K562 (cell line): ENCODE data around the gene CEMIP. TPM values are rescaled to one million over a fixed set of nuclear protein-coding genes. Genes with fewer than 3 reads are reported as not detected.

Experiments
- ATAC-seq: fragments of 200-7000 bp; cut with Tn5 transposase; 3 replicates; pipeline ENCODE4 v1.9.1; 2020; ENCODE audit warnings: moderate library complexity
- BruUV-seq: library from RNA; stranded (reverse); fragments of 400-500 nt; replicated peaks from 2 replicates; lab custom pipeline; 2021; lab: Mats Ljungman, UMichigan
- CTCF ChIA-PET: fragments of 300-600 bp; formaldehyde crosslinking; extraction: SDS; loops from one replicate; lab custom pipeline; 2021; ENCODE audit warnings: low intra/inter-chr PET ratio; lab: Yijun Ruan, JAX
- POLR2A ChIA-PET: fragments of 300-600, 350-650 bp; sonication (Branson Sonifier 250); formaldehyde crosslinking; extraction: SDS; loops from one replicate; lab custom pipeline; 2021; ENCODE audit warnings: antibody characterized with exemption, inconsistent platforms; lab: Yijun Ruan, JAX
- DNase-seq, 4 experiments: peaks; one replicate each; pipeline versions ENCODE4 v3.0.0 to v3.0.0-alpha.2; 2011 to 2018; ENCODE audit warnings: low spot score in 3 of 4, mixed read lengths in 3 of 4; ENCODE audit errors: extremely low read depth in 1 of 4
- FAIRE-seq: peaks from 2 replicates; lab custom pipeline; 2011; peaks lifted over from hg19 to GRCh38; lab: Jason Lieb, UNC
- H2AFZ ChIP-seq: 2 replicates; pipeline ENCODE4 v1.6.0; 2011; ENCODE audit warnings: low read depth, low read length, control low read depth, inconsistent platforms
- H3K27ac ChIP-seq: fragments of 200-600 bp; 3 replicates; pipeline ENCODE4 v1.8.0; 2011; ENCODE audit warnings: low read depth, mild to moderate bottlenecking, control low read depth, inconsistent platforms, low read length, moderate library complexity, mixed read lengths; ENCODE audit errors: extremely low read depth
- H3K27me3 ChIP-seq, 2 experiments: fragments of 300-600 bp in 1 of 2; 2 replicates in 1 of 2; 3 replicates in 1 of 2; pipeline versions ENCODE4 v1.6.0 to v1.8.0; 2011; ENCODE audit warnings: inconsistent platforms in 2 of 2, low read length in 2 of 2, mild to moderate bottlenecking in 1 of 2, mixed read lengths in 1 of 2, moderate library complexity in 1 of 2; ENCODE audit not compliant: control insufficient read depth in 2 of 2, insufficient read depth in 2 of 2
- H3K36me3 ChIP-seq: fragments of 300-600 bp; 3 replicates; pipeline ENCODE4 v1.8.0; 2011; ENCODE audit warnings: mild to moderate bottlenecking, low read length, inconsistent platforms; ENCODE audit not compliant: control insufficient read depth, insufficient read depth
- H3K4me1 ChIP-seq, 2 experiments: fragments of 200-600 bp in 1 of 2; replicated peaks in 1 of 2; 2 replicates in 1 of 2; 3 replicates in 1 of 2; pipeline versions ENCODE4 v1.5.1 to v1.8.0; 2011; ENCODE audit warnings: inconsistent platforms in 2 of 2, low read length in 2 of 2, mild to moderate bottlenecking in 1 of 2, mixed read lengths in 1 of 2, moderate library complexity in 1 of 2; ENCODE audit not compliant: control insufficient read depth in 2 of 2, insufficient read depth in 2 of 2
- H3K4me2 ChIP-seq: 2 replicates; pipeline ENCODE4 v1.6.1; 2011; ENCODE audit warnings: low read length, control low read depth, inconsistent platforms, mixed read lengths; ENCODE audit not compliant: insufficient read depth
- H3K4me3 ChIP-seq: fragments of 200-600 bp; sonication (generic), shearing (Covaris generic); 2 replicates; pipeline ENCODE4 v1.5.1; 2016; ENCODE audit warnings: control low read depth, inconsistent platforms
- H3K79me2 ChIP-seq: fragments of 200-600 bp; 3 replicates; pipeline ENCODE4 v1.8.0; 2011; ENCODE audit warnings: low read length, inconsistent platforms; ENCODE audit not compliant: control insufficient read depth, insufficient read depth
- H3K9ac ChIP-seq, 2 experiments: 2 replicates each; pipeline versions ENCODE4 v1.6.0 to v1.6.1; 2011; ENCODE audit warnings: low read depth in 2 of 2, low read length in 2 of 2, control low read depth in 1 of 2, inconsistent platforms in 1 of 2, mild to moderate bottlenecking in 1 of 2, mixed read lengths in 1 of 2; ENCODE audit not compliant: insufficient read depth in 1 of 2
- H3K9me1 ChIP-seq: one replicate; pipeline ENCODE4 v1.6.0; 2011; ENCODE audit warnings: inconsistent platforms, mild to moderate bottlenecking, low read length, moderate library complexity; ENCODE audit not compliant: control insufficient read depth, insufficient read depth
- H3K9me3 ChIP-seq: replicated peaks from 2 replicates; pipeline ENCODE4 v1.5.1; 2011; ENCODE audit warnings: low read depth, low read length, inconsistent platforms; ENCODE audit not compliant: control insufficient read depth, insufficient read depth
- H4K20me1 ChIP-seq: replicated peaks from 2 replicates; pipeline ENCODE4 v1.6.1; 2011; ENCODE audit warnings: low read length, inconsistent platforms, mixed read lengths; ENCODE audit not compliant: control insufficient read depth, insufficient read depth
- ESRRA ChIP-seq: fragments of 450-650 bp; IDR thresholded peaks from 2 replicates; pipeline ENCODE4 v1.6.1; 2014; ENCODE audit warnings: low read depth, mild to moderate bottlenecking, moderate library complexity, borderline replicate concordance
- TAF1 ChIP-seq: IDR thresholded peaks from 2 replicates; pipeline ENCODE4 v1.6.1; 2011; ENCODE audit warnings: mild to moderate bottlenecking, low read length, moderate library complexity; ENCODE audit not compliant: insufficient read depth, control insufficient read depth, severe bottlenecking; ENCODE audit errors: extremely low read depth
- ZNF197 ChIP-seq: fragments of 200-800 bp; sonication (Bioruptor generic); IDR thresholded peaks from 2 replicates; pipeline ENCODE4 v1.6.1; 2016; ENCODE audit warnings: low read depth, missing genetic modification characterization, missing compliant biosample characterization
- ZNF445 ChIP-seq: fragments of 250-450 bp; sonication (Bioruptor Pico); IDR thresholded peaks from 2 replicates; pipeline ENCODE4 v1.4.0; 2020; ENCODE audit warnings: low read depth, mild to moderate bottlenecking, moderate library complexity
- WGBS: fragments of 100-300 bp; shearing (Covaris generic); methylation state at CpG from one replicate; pipeline ENCODE4 v1.1.6; 2016; ENCODE audit warnings: low coverage, mixed read lengths; ENCODE audit not compliant: insufficient coverage; ENCODE audit errors: missing lambda C conversion rate; 5-methylcytosine and 5-hydroxymethylcytosine counted together
- in situ Hi-C: fragments of 300-500 bp; cut with MboI; formaldehyde crosslinking; loops from 4 replicates; pipeline ENCODE4 v1.15.0; 2018; ENCODE audit warnings: inconsistent platforms, mixed read lengths
- intact Hi-C: fragments of 100-400 bp; cut with micrococcal nuclease; formaldehyde crosslinking; loops from 2 replicates; pipeline ENCODE4 v1.14.2; 2022
- polyA plus RNA-seq, 8 experiments: library from polyadenylated mRNA; depleted of rRNA in 4 of 8; stranded (reverse) in 5 of 8; unstranded in 3 of 8; fragments of >200 nt; fragmentation: Nextera tagmentation in 2 of 8; fragmentation: Illumina TruSeq in 1 of 8; extraction: Ambion mirVana in 2 of 8; extraction: Trizol in 1 of 8; gene quantifications; 2 replicates each; pipeline versions ENCODE4 v1.2.1 to v1.2.3, GENCODE V29; 2011 to 2014; ENCODE audit warnings: inconsistent platforms in 1 of 8, missing spikeins in 1 of 8
- total RNA-seq, 7 experiments: library from RNA; depleted of rRNA in 6 of 7; stranded (reverse); fragments of >200 nt in 6 of 7; fragmentation: Illumina TruSeq in 2 of 7; extraction: Trizol in 2 of 7; gene quantifications; 2 replicates each; pipeline versions ENCODE4 v1.2.1 to v1.2.3, GENCODE V29; 2011 to 2021; ENCODE audit warnings: low replicate concordance in 1 of 7
- TF ChIP-seq, protein P1 (sequence below): sonication (generic); formaldehyde crosslinking; IDR thresholded peaks from 2 replicates; pipeline ENCODE4 v1.8.1; 2023; ENCODE audit warnings: mild to moderate bottlenecking, missing genetic modification reagents

Gene CEMIP
- total and polyA plus RNA-seq, 9 of the 15 experiments (the other 6 are each of a cell fraction or from before 2014, with no cell fraction given): 0.33 TPM; not detected in 8

DNA sequence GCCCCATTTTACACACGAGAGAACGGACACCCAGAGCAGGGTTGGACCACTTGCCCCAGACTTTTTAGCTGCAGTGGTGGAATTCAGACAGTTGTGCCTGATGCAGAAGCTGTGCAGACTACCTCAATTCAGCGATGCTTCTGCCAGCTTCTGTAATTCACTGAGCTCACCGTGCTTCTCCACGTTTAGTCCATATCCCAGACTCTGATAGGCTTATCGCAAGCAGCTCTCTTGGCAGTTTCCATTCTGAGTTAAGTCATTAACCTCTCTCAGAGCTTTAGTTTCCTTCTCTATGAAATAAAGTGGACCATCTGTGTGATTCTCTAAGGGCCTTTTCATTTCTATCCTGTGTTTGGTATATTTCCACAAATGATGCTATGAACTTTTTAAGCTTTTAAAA, 47.0 kb upstream of the CEMIP start:
- no peak overlapping the region for H3K27ac ChIP-seq
- ChIA-PET POLR2A (interaction anchor here (0.6 kb wide), 1 partner anchor 36 kb away, joined by 3 read pairs; no protein-coding TSS in a partner anchor), CTCF (no interaction called here)
- no peaks in the 10 kb centered on the region for H3K79me2 ChIP-seq
- DNase-seq (no peak), FAIRE-seq (no peak), ATAC-seq (no peak)
- no TSS peak for BruUV-seq
- H4K20me1 ChIP-seq: no peaks in the 10 kb centered on the region; the same call in 1 of the 2 replicates
- no peak for TF ChIP-seq TAF1
- no peak for TF ChIP-seq ESRRA
- TF ChIP-seq ZNF445 (CRISPR knock-in tag): no peak
- TF ChIP-seq, protein P1, sequence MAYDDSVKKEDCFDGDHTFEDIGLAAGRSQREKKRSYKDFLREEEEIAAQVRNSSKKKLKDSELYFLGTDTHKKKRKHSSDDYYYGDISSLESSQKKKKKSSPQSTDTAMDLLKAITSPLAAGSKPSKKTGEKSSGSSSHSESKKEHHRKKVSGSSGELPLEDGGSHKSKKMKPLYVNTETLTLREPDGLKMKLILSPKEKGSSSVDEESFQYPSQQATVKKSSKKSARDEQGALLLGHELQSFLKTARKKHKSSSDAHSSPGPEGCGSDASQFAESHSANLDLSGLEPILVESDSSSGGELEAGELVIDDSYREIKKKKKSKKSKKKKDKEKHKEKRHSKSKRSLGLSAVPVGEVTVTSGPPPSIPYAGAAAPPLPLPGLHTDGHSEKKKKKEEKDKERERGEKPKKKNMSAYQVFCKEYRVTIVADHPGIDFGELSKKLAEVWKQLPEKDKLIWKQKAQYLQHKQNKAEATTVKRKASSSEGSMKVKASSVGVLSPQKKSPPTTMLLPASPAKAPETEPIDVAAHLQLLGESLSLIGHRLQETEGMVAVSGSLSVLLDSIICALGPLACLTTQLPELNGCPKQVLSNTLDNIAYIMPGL (CRISPR knock-in tag): no peak
- no peak for TF ChIP-seq ZNF197
- H3K4me2 ChIP-seq: no peak overlapping the region
- H3K9me1 ChIP-seq: no peaks in the 10 kb centered on the region
- in situ Hi-C loops (no loop called here), intact Hi-C loops (no loop called here)
- 6% methylated on average over 6 of the region's 6 CpGs for WGBS
- H3K9ac ChIP-seq: no peak overlapping the region
- no peak overlapping the region for H2AFZ ChIP-seq
- no peaks in the 10 kb centered on the region for H3K9me3 ChIP-seq
- H3K4me1 ChIP-seq: no peaks in the 10 kb centered on the region
- H3K27me3 ChIP-seq: peaks cover 9 to 21% of the 10 kb centered on the region in 2 experiments; a peak in 4 of 5 replicates
- H3K36me3 ChIP-seq: no peaks in the 10 kb centered on the region
- no peak overlapping the region for H3K4me3 ChIP-seq
